Kidney glomerular epithelial cell (primary cell): ENCODE data around the gene LRRC55.

Experiments
- DNase-seq: peaks from one replicate; lab custom pipeline; 2025; lab: John Stamatoyannopoulos, UW

The LRRC55 gene

DNA sequence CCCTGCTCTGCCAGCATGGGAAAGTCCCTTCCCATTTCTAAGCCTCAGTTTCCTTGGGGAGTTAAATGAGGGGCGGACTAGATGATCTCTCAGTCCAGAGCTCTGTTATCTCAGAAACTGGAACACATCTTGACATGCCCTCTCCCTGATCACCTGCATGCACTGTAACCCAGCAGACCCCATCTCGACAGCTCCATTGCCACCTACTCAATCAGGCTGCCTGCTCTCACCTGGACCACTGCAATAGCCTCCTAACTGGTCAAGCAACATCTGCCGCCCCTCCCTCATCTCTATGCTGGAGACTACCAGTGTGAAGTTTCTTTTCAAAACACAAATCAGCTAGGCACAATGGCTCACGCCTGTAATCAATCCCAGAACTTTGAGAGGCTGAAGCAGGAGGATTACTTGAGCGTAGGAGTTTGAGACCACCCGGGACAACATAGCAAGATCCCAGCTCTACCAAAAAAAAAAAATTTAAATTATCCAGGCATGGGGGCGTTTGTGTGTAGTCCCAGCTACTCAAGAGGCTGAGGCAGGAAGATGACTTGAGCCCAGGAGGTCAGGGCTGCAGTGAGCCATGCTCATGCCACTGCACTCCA lies 22.2 kb downstream of the LRRC55 start:
- DNase-seq: no peak

DNA sequence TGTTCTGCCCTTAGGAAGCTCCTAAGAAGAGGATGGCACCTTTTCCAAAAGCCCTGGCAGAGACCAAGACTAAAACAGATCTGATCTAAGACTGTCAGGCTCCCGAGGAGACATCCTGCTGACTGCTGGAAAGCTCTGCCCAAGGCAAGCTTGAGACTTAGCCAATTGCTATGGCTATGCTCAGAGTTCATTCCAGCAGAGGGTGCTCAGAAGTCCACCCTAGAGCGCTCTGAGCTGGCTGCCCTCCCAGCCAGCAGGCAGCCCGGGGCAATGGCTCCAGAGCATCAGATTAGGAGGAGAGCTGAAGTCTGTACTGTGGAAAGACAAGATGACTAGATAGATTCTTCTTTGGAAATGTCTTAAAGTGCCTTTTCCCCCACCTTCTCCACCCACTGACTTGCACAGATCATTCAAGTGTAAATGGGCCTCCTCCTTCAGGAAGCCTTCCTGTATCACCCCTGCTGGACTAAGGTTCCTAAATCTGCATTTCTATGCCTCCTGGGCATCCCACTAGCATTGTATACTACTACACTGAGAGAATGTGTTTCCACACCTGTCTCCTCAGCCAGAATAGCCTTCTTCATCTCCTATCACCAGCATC lies 23.4 kb downstream of the LRRC55 start:
- DNase-seq: no peak

- no peak for DNase-seq
Measured at GRCh38 chr11:57207168-57207567, 25.4 kb downstream of the LRRC55 start.

- no peak for DNase-seq
Measured at GRCh38 chr11:57210781-57211180, 29.0 kb downstream of the LRRC55 start.

DNA sequence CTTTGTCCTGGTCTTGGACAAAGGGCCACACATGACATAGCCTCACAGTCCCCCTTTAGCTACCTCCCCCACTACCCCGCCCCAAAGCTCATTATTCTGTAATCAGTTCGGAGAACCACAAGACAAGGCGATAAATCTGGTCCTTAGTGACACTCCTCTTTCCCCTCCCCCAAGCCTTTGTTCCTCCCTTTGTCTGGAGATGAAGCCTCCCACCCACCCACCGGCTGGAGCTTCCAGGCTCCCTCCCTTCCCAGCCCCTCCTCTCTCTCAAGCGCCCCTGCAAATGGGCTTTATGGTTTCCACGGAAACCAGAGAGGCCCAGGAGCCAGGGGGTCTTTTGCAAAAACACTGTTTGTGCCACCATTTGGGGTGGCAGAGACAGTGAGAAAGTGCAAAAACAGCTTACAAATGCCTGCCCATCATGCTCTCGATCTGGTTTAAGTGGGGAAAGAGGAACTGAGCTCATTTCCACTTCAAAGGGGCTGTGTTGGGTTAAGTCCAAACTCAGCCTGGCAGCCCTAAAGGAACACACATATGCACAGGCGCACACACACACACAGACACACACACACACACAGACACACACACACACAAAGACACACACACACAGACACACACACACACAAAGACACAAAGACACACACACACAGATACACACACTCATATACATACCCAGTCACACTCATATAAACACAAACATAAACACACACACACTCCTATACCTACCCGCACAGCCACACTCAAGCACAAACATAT lies 31.8 kb downstream of the LRRC55 start:
- no peak for DNase-seq

GRCh38 chr11:57214098-57214417 lies 32.3 kb downstream of the LRRC55 start:
- no peak for DNase-seq

- DNase-seq: peak; percentile 31
Measured at GRCh38 chr11:57214494-57214893, 32.7 kb downstream of the LRRC55 start.

- no peak for DNase-seq
Measured at GRCh38 chr11:57216463-57216862, 34.7 kb downstream of the LRRC55 start.

GRCh38 chr11:57217053-57217452 lies 35.3 kb downstream of the LRRC55 start:
- no peak for DNase-seq

GRCh38 chr11:57219021-57219627 lies 37.4 kb downstream of the LRRC55 start:
- DNase-seq: no peak

- no peak for DNase-seq
Measured at GRCh38 chr11:57222239-57222638, 40.5 kb downstream of the LRRC55 start.

DNA sequence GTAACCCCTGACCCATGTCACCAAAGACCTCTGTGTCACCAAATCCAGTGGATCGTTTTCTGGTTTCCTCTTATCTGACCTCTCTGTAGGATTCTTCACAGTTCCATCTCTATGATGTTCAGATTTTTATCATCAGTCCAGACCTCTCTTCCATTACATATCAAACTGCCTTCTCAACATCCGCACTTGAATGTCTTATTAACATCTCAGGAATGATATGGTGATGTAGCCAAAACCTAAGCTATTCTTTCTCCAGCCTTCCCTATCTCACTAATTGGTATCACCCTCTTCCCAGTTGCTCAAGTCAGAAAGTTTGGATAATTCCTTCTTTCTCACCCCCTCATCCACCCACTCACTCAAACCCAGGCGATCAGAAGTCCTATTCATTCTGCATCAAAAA lies 41.8 kb downstream of the LRRC55 start:
- DNase-seq: no peak

DNA sequence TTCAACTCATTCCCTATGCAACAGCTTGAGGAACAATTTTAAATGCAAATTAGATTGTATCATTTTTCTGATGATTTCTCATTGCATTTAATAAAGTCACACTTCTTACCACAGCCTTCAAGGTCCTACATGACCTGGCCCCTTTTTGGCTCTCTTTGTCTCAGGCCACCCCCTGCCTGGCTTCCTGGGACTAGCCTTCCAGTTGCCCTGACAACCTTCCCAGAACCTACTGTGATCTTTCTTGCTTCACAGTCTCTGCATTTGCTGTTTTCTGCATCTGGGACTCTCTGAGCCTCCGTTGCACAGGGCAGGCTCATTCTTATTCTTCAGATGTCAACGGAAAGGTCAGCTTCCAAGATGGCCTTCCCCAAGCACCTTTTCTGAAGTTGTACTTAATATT lies 42.4 kb downstream of the LRRC55 start:
- no peak for DNase-seq

- DNase-seq: peak; percentile 17
Measured at GRCh38 chr11:57224537-57224936, 42.8 kb downstream of the LRRC55 start.

GRCh38 chr11:57228600-57228999 lies 46.8 kb downstream of the LRRC55 start:
- no peak for DNase-seq

- no peak for DNase-seq
Measured at GRCh38 chr11:57230316-57230715, 48.6 kb downstream of the LRRC55 start.

- DNase-seq: no peak
Measured at GRCh38 chr11:57230791-57231538, 49.2 kb downstream of the LRRC55 start.

- DNase-seq: no peak
Measured at GRCh38 chr11:57231539-57232253, 49.9 kb downstream of the LRRC55 start.

GRCh38 chr11:57233702-57234101 lies 51.9 kb downstream of the LRRC55 start:
- DNase-seq: no peak

- no peak for DNase-seq
Measured at GRCh38 chr11:57235761-57236703, 54.3 kb downstream of the LRRC55 start.
